Activated naive CD8-positive, alpha-beta T cell treated with anti-CD3 and anti-CD28 coated beads, Interleukin-2, amount 50 U/mL, for 24 hours (primary cell): ENCODE results near the gene CRNN.

Experiments
- ATAC-seq: fragments of 150-1000 bp; cut with Tn5 transposase; one replicate; pipeline ENCODE4 v1.10.0; 2021
- DNase-seq: peaks from one replicate; pipeline ENCODE4 v3.0.0; 2021
- H3K27ac Mint-ChIP-seq: one replicate; pipeline ENCODE4 v1.8.0; 2021; ENCODE audit warnings: mild to moderate bottlenecking, mixed read lengths
- H3K27me3 Mint-ChIP-seq: one replicate; pipeline ENCODE4 v1.8.0; 2021; ENCODE audit warnings: mixed read lengths
- H3K36me3 Mint-ChIP-seq: one replicate; pipeline ENCODE4 v1.8.0; 2021; ENCODE audit warnings: low read depth, mixed read lengths
- H3K4me1 Mint-ChIP-seq: one replicate; pipeline ENCODE4 v1.8.0; 2021; ENCODE audit warnings: mixed read lengths
- H3K4me3 Mint-ChIP-seq: one replicate; pipeline ENCODE4 v1.8.0; 2021; ENCODE audit warnings: mild to moderate bottlenecking, moderate library complexity, mixed read lengths
- H3K9me3 Mint-ChIP-seq: one replicate; pipeline ENCODE4 v1.8.0; 2021; ENCODE audit warnings: mixed read lengths

CRNN gene

GRCh38 chr1:152442301-152442700 lies 28.2 kb upstream of the CRNN start:
- ATAC-seq (no peak), DNase-seq (no peak)
- H3K27me3 Mint-ChIP-seq, result peaks cover 6% of the 10 kb centered on the region
- no peak overlapping the region for H3K27ac Mint-ChIP-seq
- no peaks in the 10 kb centered on the region for H3K4me1 Mint-ChIP-seq
- H3K4me3 Mint-ChIP-seq, result no peak overlapping the region
- no peaks in the 10 kb centered on the region for H3K36me3 Mint-ChIP-seq
- no peaks in the 10 kb centered on the region for H3K9me3 Mint-ChIP-seq

DNA sequence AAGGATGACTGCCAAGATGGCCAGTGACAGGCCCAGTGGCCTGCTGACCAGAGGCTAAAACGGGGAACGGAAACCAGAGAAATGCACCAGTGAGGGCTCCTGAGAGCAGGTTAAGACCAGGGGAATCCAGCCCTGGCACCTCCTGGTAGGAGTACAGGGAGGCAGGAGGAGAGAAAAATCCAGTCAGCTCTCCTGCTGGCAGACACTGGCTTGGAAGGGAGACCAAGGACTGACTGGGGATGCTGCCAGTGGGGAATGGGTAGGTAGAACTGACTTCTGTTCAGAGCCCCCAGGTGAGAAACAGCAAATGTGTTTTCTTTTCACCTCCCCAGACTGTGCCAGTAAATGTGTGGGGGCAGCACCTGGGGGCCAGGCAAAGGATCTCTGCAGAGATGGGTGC lies 27.7 kb upstream of the CRNN start:
- peaks cover 6% of the 10 kb centered on the region for H3K27me3 Mint-ChIP-seq
- H3K27ac Mint-ChIP-seq, result no peak overlapping the region
- no peak overlapping the region for H3K4me3 Mint-ChIP-seq
- ATAC-seq (no peak), DNase-seq (no peak)
- H3K4me1 Mint-ChIP-seq, result no peaks in the 10 kb centered on the region
- no peaks in the 10 kb centered on the region for H3K36me3 Mint-ChIP-seq
- H3K9me3 Mint-ChIP-seq, result no peaks in the 10 kb centered on the region

- Mint-ChIP-seq H3K4me1 (no peaks in the 10 kb centered on the region), H3K4me3 (no peak overlapping the region), H3K9me3 (no peaks in the 10 kb centered on the region), H3K27me3 (peaks cover 12% of the 10 kb centered on the region), H3K36me3 (no peaks in the 10 kb centered on the region), H3K27ac (no peak overlapping the region)
- ATAC-seq (peak; percentile 92), DNase-seq (peak; percentile 63)
Observed at GRCh38 chr1:152440635-152441471, 26.8 kb upstream of the CRNN start.

- no peak for ATAC-seq
- no peak for DNase-seq
Observed at GRCh38 chr1:152436593-152437496, 22.8 kb upstream of the CRNN start.

DNA sequence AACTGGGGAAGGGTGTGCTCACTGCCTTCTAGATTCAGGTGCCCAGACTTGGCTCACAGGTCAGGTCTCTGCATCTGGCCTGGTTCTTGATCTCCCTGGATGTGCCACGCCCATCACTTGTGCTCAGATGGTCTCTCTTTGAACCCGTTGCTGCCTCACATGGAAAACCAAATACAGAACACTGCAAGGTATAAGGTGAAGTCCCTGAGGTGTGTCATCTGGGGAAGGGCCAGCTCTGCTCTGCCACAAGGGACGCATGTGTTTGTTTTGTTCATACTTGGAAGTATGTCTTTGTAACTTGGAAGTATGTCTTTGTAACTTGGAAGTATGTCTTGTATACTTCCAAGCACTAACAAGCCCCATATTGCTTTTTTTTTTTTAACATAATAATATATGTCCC lies 13.4 kb upstream of the CRNN start:
- no peak overlapping the region for H3K27ac Mint-ChIP-seq
- no peaks in the 10 kb centered on the region for H3K36me3 Mint-ChIP-seq
- no peak overlapping the region for H3K4me3 Mint-ChIP-seq
- DNase-seq (no peak), ATAC-seq (no peak)
- peaks cover 3% of the 10 kb centered on the region for H3K27me3 Mint-ChIP-seq
- H3K9me3 Mint-ChIP-seq, result peaks cover 13% of the 10 kb centered on the region
- no peaks in the 10 kb centered on the region for H3K4me1 Mint-ChIP-seq

More at GRCh38 chr1:152436593-152437496, 22.8 kb upstream of the CRNN start:
- Mint-ChIP-seq H3K27me3 (peaks cover 15% of the 10 kb centered on the region), H3K4me1 (no peaks in the 10 kb centered on the region), H3K9me3 (no peaks in the 10 kb centered on the region), H3K27ac (no peak overlapping the region), H3K36me3 (no peaks in the 10 kb centered on the region), H3K4me3 (no peak overlapping the region)

- peaks cover 6% of the 10 kb centered on the region for H3K27me3 Mint-ChIP-seq
- no peaks in the 10 kb centered on the region for H3K4me1 Mint-ChIP-seq
- ATAC-seq (no peak), DNase-seq (no peak)
- H3K27ac Mint-ChIP-seq, result no peak overlapping the region
- no peaks in the 10 kb centered on the region for H3K36me3 Mint-ChIP-seq
- no peak overlapping the region for H3K4me3 Mint-ChIP-seq
- H3K9me3 Mint-ChIP-seq, result peaks cover 13% of the 10 kb centered on the region
Observed at GRCh38 chr1:152426731-152427130, 12.7 kb upstream of the CRNN start.

- Mint-ChIP-seq H3K9me3 (peaks cover 13% of the 10 kb centered on the region), H3K4me3 (no peak overlapping the region), H3K27me3 (peaks cover 19% of the 10 kb centered on the region), H3K4me1 (no peaks in the 10 kb centered on the region), H3K36me3 (no peaks in the 10 kb centered on the region), H3K27ac (no peak overlapping the region)
- DNase-seq (no peak), ATAC-seq (no peak)
Observed at GRCh38 chr1:152419917-152420316, 5.9 kb upstream of the CRNN start.

DNA sequence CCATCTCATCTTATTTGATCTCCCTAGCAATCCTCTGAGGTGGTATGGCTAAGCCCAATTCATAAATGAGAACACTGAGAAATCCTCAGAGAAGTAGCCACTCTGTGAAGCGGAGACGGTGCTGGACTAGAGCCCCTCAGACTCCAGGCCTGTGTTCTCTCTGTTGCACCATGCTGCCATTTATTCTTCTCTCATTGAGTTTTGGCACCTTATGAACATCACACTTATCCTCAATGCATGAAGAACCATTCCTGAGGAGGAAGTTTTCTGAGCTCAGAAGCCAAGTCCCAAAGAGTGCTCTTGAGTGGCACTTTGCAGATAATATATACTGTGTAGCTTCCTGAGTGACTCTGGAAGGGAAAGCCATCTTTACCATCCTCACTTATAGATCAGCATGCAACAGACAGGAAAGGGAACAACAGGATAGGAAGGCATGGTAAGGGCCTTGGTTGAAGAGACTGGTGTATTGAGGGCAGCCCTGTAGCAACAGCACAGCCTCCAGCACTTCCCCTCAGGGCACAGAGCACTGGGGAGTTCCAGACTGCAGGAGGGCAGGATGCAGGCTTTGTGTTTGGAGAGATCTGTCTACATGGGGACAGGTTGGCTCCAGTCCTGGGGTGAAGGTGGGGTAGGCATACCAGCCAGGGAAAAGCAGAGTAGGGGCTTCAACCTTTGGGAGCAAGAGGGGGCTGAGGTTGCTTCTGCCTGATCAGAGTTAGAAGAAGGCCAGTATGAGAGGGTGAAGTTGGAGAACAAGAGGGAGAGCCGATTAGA lies 1.6 kb upstream of the CRNN start:
- Mint-ChIP-seq H3K36me3 (no peaks in the 10 kb centered on the region), H3K27ac (no peak overlapping the region), H3K4me3 (no peak overlapping the region), H3K4me1 (no peaks in the 10 kb centered on the region), H3K9me3 (no peaks in the 10 kb centered on the region), H3K27me3 (peaks cover 13% of the 10 kb centered on the region)
- DNase-seq (no peak), ATAC-seq (no peak)

GRCh38 chr1:152412756-152413155 lies 1.3 kb downstream of the CRNN start:
- Mint-ChIP-seq H3K4me3 (no peak overlapping the region), H3K9me3 (no peaks in the 10 kb centered on the region), H3K36me3 (no peaks in the 10 kb centered on the region), H3K27ac (no peak overlapping the region), H3K4me1 (no peaks in the 10 kb centered on the region), H3K27me3 (peaks cover 9% of the 10 kb centered on the region)
- DNase-seq (no peak), ATAC-seq (no peak)

GRCh38 chr1:152411134-152411533 lies 2.9 kb downstream of the CRNN start:
- DNase-seq, result no peak
- Mint-ChIP-seq H3K4me3 (no peak overlapping the region), H3K27me3 (peaks cover 7% of the 10 kb centered on the region), H3K36me3 (no peaks in the 10 kb centered on the region), H3K9me3 (no peaks in the 10 kb centered on the region), H3K4me1 (no peaks in the 10 kb centered on the region), H3K27ac (no peak overlapping the region)
- no peak for ATAC-seq

GRCh38 chr1:152410599-152410998 lies 3.5 kb downstream of the CRNN start:
- DNase-seq (no peak), ATAC-seq (no peak)
- Mint-ChIP-seq H3K27ac (no peak overlapping the region), H3K27me3 (peaks cover 7% of the 10 kb centered on the region), H3K4me3 (no peak overlapping the region), H3K9me3 (no peaks in the 10 kb centered on the region), H3K36me3 (no peaks in the 10 kb centered on the region), H3K4me1 (no peaks in the 10 kb centered on the region)

GRCh38 chr1:152410028-152410427 lies 4.0 kb downstream of the CRNN start:
- no peak overlapping the region for H3K4me3 Mint-ChIP-seq
- ATAC-seq (no peak), DNase-seq (no peak)
- H3K9me3 Mint-ChIP-seq, result no peaks in the 10 kb centered on the region
- no peak overlapping the region for H3K27ac Mint-ChIP-seq
- H3K4me1 Mint-ChIP-seq, result no peaks in the 10 kb centered on the region
- no peaks in the 10 kb centered on the region for H3K36me3 Mint-ChIP-seq
- H3K27me3 Mint-ChIP-seq, result peaks cover 3% of the 10 kb centered on the region

- peaks cover 11% of the 10 kb centered on the region for H3K27me3 Mint-ChIP-seq
- H3K9me3 Mint-ChIP-seq, result no peaks in the 10 kb centered on the region
- no peak for DNase-seq
- no peak overlapping the region for H3K4me3 Mint-ChIP-seq
- H3K27ac Mint-ChIP-seq, result no peak overlapping the region
- ATAC-seq, result no peak
- H3K4me1 Mint-ChIP-seq, result no peaks in the 10 kb centered on the region
- H3K36me3 Mint-ChIP-seq, result no peaks in the 10 kb centered on the region
Observed at GRCh38 chr1:152408664-152409063, 5.4 kb downstream of the CRNN start.

- no peak for ATAC-seq
- H3K27me3 Mint-ChIP-seq, result peaks cover 16% of the 10 kb centered on the region
- DNase-seq, result no peak
- H3K4me1 Mint-ChIP-seq, result peaks cover 2% of the 10 kb centered on the region
- H3K36me3 Mint-ChIP-seq, result no peaks in the 10 kb centered on the region
- H3K9me3 Mint-ChIP-seq, result no peaks in the 10 kb centered on the region
- H3K27ac Mint-ChIP-seq, result no peak overlapping the region
- no peak overlapping the region for H3K4me3 Mint-ChIP-seq
Observed at GRCh38 chr1:152398812-152399698, 15.0 kb downstream of the CRNN start.
